ENCODE results near the gene CCDC124.

GRCh38 chr19:17966129-17966483, 33.3 kb downstream of the CCDC124 start:
- TF ChIP-seq, protein P1, sequence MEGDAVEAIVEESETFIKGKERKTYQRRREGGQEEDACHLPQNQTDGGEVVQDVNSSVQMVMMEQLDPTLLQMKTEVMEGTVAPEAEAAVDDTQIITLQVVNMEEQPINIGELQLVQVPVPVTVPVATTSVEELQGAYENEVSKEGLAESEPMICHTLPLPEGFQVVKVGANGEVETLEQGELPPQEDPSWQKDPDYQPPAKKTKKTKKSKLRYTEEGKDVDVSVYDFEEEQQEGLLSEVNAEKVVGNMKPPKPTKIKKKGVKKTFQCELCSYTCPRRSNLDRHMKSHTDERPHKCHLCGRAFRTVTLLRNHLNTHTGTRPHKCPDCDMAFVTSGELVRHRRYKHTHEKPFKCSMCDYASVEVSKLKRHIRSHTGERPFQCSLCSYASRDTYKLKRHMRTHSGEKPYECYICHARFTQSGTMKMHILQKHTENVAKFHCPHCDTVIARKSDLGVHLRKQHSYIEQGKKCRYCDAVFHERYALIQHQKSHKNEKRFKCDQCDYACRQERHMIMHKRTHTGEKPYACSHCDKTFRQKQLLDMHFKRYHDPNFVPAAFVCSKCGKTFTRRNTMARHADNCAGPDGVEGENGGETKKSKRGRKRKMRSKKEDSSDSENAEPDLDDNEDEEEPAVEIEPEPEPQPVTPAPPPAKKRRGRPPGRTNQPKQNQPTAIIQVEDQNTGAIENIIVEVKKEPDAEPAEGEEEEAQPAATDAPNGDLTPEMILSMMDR (conservative IDR thresholded peaks at IDR 0.05 in 1 of 2, IDR thresholded peaks at IDR 0.05 in 1 of 2; ENCODE audit: extremely low read depth in 1 of 2, insufficient read depth in 1 of 2, low read depth in 1 of 2, low read length in 2 of 2): no peak
- TF ChIP-seq EZH2 (IDR thresholded peaks at IDR 0.05; ENCODE audit: borderline replicate concordance, low read length): no peak

All from mammary epithelial cell (primary cell).